ENCODE results near the gene OR1L6.

DNA sequence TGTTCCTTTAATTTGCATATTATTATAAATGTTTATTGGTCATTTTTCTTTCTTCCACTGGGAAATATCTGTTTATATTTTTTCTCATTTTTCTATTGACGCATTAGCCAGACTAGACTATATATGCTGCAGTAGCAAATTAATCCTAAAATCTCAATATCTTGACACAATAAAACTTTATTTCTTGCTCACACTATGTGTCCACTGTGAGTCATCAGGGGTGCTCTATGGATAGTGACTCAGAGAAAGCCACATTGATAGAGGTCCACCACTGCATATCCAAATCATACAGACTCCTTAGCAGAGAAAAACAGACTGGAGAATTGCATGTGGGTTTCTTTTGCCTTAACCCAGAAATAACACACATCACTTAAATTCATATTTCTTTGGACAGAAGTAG lies 46.4 kb upstream of the OR1L6 start:
- TF ChIP-seq, protein P1, sequence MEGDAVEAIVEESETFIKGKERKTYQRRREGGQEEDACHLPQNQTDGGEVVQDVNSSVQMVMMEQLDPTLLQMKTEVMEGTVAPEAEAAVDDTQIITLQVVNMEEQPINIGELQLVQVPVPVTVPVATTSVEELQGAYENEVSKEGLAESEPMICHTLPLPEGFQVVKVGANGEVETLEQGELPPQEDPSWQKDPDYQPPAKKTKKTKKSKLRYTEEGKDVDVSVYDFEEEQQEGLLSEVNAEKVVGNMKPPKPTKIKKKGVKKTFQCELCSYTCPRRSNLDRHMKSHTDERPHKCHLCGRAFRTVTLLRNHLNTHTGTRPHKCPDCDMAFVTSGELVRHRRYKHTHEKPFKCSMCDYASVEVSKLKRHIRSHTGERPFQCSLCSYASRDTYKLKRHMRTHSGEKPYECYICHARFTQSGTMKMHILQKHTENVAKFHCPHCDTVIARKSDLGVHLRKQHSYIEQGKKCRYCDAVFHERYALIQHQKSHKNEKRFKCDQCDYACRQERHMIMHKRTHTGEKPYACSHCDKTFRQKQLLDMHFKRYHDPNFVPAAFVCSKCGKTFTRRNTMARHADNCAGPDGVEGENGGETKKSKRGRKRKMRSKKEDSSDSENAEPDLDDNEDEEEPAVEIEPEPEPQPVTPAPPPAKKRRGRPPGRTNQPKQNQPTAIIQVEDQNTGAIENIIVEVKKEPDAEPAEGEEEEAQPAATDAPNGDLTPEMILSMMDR (IDR thresholded peaks at IDR 0.05; ENCODE audit: poor library complexity, severe bottlenecking), result no peak
- no peak for TF ChIP-seq EZH2 (IDR thresholded peaks at IDR 0.05; ENCODE audit: borderline replicate concordance, insufficient read depth, low read length, poor library complexity, severe bottlenecking)
- no peak for TF ChIP-seq POLR2AphosphoS5 (IDR thresholded peaks at IDR 0.05)
- no peak for TF ChIP-seq EP300 (conservative IDR thresholded peaks at IDR 0.05; ENCODE audit: poor library complexity, severe bottlenecking)
- no peak for TF ChIP-seq REST (IDR thresholded peaks at IDR 0.05; ENCODE audit: borderline replicate concordance)
- TF ChIP-seq RAD21 (conservative IDR thresholded peaks at IDR 0.05), result no peak
- no peak for TF ChIP-seq TAF1 (IDR thresholded peaks at IDR 0.05; ENCODE audit: low read depth)
- no peak for TF ChIP-seq MXI1 (conservative IDR thresholded peaks at IDR 0.05; ENCODE audit: poor library complexity, severe bottlenecking)
- TF ChIP-seq SMC3 (conservative IDR thresholded peaks at IDR 0.05; ENCODE audit: poor library complexity), result no peak

All from neural cell (in vitro differentiated cells).